NCI-H2081 (cell line): ENCODE measurements around the gene TPCN2.
"Not testable (repeated sequence)": the region's sequence is repeated elsewhere in the genome, so short reads cannot be mapped to it uniquely, and the experiment has no call there.

Source experiments
- DNase-seq, 2 experiments: peaks; one replicate each; lab custom pipeline; 2025; lab: John Stamatoyannopoulos, UW

TPCN2 gene

DNA sequence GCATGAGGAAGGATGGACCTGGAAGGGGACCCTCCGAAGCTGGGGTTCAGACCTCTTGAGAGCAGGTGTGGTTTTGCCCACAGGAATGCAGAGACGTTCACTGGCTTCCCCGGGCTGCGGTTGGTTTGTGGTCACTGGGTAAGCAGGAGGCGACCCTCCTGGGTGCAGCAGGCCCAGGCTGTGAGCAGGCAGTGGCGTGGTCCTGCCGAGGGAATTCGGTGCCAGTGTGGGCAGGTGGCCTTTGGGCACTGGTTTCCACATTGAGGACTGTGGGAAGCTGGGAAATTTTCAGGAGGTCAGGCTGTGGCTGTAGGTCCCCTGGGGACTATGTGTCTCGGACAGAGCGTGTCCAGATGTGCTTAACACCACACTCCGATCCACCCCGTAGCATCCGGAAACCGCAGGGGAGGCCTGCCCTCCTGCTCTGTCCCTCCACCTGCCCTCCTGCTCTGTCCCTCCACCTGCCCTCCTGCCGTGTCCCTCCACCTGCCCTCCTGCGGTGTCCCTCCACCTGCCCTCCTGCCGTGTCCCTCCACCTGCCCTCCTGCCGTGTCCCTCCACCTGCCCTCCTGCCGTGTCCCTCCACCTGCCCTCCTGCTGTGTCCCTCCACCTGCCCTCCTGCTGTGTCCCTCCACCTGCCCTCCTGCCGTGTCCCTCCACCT is 27.5 kb downstream of the TPCN2 start:
- no peak for DNase-seq

DNA sequence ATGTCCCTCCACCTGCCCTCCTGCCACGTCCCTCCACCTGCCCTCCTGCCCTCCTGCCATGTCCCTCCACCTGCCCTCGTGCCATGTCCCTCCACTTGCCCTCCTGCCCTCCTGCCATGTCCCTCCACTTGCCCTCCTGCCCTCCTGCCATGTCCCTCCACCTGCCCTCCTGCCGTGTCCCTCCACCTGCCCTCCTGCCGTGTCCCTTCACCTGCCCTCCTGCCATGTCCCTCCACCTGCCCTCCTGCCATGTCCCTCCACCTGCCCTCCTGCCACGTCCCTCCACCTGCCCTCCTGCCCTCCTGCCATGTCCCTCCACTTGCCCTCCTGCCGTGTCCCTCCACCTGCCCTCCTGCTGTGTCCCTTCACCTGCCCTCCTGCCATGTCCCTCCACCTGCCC is 28.2 kb downstream of the TPCN2 start:
- not testable (repeated sequence) for DNase-seq

DNA sequence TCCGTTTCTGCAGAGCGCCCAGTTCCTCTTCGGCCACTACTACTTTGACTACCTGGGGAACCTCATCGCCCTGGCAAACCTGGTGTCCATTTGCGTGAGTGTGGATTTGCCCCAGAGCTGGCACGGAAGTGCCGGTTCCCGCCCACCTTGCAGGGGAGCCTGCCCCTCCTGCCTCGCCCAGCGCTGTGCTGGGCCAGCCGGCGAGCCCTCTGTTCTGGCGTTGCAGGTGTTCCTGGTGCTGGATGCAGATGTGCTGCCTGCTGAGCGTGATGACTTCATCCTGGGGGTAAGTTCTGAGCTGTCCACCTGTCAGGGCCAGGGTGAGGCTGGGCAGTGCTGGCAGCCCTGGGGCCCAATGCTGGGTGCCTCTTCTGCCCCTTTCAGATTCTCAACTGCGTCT is 29.8 kb downstream of the TPCN2 start:
- DNase-seq: no peak

DNA sequence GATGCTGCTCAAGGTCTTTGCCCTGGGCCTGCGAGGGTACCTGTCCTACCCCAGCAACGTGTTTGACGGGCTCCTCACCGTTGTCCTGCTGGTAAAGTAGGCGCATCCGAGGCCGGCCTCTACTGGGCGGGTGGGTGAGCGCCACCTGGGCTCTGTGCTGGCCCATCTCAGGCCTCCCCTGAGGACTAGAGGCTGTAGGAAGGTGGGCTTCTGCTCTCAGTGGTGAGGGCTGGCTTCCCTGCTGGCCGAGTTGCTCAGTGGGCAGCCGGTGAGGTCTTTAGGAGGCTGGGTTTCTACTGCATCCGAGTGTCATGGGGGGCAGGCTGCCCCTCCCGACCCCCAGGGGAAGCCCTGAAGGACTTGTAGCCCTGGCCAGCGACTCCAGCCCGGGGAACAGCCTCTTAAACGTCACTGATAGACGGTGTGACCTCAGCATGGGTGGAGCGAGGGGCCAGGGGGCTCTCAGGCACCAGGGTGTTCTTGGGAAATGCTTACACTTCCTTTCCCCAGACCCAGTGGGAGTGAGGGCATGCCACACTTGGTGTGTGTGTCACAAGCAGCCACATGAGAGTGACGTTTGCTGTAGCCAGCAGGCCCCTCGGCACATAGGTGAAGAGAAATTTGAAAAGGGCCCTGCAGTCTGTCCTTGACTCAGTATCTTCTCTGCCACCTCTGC is 30.3 kb downstream of the TPCN2 start:
- no peak for DNase-seq

DNA sequence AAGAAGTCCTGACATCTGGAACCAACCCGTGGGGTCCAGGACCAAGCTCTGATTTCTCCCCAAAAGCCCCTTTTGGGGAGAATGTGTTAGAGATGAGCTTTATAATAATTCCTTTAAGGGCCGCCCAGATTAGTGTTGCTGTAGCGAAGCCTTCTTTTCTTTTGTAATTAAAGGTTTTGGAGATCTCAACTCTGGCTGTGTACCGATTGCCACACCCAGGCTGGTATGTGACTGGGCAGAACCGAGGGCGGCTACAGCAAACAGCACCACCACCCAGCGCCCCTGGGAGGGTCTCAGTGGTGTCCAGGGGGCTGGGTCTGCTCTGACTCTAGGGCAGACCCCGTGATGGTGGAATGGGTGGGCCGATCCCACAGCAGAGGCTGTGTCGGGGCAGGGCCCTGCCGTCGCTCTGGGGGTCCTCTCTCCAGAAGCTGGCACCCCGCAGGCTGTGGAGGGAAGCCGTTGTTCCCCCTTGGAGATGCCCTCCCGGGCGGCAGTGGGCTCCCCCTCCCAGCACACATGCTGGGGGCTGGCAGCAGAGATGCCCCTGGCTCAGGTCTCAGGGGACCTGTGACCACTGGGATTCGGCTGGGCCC is 31.0 kb downstream of the TPCN2 start:
- no peak for DNase-seq

DNA sequence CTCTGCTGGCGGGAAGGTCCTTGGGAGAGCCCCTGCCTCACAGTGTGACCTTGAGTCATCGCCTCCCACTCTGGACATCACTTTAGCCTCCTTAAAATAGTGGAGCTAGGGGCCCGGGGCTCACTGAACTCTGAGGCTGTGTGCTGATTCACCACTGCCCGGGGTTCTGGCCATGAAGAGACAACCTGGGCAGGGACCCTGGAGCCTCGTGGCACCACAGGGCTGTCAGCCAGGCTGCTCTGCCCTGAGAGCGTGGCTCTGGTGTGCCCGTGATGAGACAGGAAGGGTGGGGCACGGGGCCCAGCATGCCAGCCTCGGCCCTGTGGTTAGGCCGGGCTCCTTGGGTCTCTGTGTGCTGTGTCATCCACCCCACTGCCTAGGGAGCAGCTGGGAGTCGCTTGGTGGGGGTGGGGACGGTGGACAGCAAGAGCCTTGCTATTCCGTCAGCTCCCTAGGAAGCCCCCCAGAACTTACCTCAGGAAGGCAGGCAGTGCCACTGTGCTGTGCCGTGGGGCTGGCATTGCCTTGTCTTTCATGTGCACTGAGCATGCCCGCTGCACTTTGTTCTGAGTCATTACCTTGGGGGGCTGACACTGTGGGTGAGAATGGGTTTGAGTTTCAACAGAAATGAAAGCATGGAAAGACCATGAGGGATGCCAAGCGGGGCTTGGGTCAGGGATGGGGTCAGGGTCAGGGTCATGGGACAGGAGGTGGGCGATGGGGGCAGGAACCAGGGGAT is 31.7 kb downstream of the TPCN2 start:
- no peak for DNase-seq

DNA sequence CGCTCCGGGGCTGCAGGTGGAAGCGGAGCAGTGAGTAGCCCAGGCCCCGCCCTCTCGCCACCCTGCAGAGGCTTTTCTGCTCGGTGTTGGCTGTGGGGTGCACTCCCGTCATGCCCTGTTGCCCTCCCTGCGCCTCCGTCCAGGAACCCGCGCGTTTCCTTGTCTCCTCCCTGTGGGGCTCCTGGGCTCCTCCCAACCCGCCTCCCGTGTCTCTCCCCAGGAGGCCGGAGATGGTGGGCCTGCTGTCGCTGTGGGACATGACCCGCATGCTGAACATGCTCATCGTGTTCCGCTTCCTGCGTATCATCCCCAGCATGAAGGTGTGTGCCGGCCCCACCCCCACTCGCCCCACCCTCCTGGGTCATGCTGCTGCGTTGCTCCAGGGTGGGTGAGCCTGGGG is 32.4 kb downstream of the TPCN2 start:
- no peak for DNase-seq

DNA sequence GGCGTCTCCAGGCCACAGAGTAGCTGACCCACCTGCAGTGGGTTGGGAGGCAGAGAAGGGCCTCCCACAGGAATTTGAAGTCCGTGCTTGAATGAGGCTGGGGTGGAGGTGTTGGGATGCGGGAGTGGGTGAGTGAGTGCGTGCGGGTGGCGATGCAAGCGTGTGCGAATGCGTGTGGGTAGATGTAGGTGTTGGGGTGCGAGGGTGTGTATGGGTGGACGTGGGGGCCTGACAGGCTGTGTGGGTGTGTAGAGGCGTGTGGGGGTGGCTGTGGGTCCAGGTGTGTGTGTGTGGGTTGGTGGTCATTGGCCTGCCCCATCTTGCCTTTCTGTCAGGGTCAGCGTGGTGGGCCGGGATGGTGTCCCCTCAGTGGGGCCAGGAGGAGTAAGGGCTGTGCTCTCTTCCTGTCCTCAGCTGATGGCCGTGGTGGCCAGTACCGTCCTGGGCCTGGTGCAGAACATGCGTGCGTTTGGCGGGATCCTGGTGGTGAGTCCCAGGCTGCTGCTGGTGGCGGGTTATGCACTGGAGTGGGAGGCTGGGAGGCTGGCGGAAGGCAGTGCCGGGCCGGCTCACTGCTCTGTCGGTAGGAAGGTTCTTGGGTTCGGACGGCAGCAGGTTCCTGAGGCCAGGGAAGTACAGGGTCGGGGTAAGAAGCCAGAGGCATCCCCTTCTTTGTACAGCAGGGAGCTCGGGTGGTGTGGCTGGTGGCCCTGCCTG is 35.0 kb downstream of the TPCN2 start:
- no peak for DNase-seq

DNA sequence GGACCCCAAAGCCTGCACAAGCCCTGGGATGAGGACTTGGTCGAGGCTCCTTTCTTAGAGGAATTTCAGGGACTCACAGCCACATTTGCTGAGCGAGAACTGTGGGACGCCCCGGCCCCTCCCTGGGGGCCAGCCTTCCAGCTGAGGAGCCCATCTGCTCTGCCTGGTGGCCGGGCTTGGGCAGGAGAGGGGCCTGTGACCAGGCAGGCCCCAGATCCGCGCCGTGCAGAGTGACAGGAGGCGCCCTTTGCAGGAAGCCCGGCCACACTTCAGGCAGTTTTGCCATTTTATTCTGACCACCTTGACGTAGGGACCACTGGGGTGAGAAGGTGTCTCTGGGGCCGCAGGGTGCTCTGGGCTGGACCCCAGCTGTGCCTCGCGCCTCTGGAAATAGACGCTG is 35.6 kb downstream of the TPCN2 start:
- DNase-seq: no peak

DNA sequence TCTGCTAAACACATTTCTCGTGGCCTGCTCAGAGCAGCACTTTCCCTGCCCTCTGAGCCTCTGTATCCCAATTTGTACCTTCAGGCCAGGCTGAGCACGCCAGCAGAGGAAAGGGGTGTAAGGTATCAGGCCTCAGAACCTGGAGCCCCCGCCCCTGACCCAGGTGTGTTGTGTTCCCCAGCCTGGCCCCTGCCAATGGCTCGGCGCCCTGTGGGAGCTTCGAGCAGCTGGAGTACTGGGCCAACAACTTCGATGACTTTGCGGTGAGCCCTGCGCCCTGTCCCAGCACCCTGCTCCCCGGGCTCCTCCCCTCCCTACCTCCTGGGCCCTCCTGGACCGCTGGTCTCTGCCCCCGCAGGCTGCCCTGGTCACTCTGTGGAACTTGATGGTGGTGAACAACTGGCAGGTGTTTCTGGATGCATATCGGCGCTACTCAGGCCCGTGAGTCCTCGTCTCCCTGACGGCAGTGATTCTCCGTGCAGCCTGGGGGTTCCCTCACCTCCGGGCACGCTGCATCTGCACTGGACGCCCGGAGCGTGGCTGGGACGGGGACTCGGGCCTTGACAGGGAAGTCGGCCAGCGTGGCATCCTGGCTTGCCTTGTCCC is 36.9 kb downstream of the TPCN2 start:
- DNase-seq: no peak

DNA sequence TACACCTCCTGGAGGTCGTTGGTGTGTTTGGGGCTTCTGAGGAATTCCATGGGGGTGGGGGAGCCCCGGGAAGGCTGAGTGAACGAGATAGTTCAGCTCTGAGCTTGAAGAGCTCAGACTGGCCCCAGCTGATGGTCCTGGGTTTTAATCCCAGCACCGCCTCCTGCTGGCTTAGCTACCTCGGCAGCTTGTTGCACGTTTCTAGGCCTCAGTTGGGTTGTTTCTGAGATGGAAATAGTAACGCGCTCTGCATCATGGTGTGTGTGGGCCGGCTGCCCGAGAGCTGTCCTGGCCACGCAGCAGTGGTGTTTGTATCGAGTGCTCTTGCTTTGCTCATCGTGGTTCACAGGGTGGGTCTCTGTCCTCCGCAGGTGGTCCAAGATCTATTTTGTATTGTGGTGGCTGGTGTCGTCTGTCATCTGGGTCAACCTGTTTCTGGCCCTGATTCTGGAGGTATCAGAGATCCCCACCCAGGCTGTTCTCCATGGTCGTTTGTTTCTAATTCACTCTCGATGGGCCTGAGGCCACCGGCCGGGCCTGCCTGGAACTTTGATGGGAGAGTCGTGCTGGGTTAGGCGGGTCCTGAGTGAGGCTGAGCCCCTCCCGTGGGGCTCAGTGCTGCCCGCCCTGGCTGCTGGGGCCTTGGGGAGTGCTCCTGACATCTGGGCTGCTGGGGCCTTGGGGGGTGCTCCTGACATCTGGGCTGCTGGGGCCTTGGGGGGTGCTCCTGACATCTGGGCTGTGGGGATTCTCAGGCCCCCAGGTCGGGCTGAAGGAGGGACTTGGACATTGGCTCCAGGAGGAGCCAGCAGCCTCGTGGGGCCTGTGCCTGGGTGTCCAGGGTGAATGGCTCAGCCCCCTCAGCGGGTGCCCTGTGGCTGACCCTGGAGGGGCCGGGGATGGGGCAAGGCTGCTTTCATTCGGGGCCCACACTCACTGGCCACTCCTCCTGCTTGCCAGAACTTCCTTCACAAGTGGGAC is 37.7 kb downstream of the TPCN2 start:
- DNase-seq: no peak

DNA sequence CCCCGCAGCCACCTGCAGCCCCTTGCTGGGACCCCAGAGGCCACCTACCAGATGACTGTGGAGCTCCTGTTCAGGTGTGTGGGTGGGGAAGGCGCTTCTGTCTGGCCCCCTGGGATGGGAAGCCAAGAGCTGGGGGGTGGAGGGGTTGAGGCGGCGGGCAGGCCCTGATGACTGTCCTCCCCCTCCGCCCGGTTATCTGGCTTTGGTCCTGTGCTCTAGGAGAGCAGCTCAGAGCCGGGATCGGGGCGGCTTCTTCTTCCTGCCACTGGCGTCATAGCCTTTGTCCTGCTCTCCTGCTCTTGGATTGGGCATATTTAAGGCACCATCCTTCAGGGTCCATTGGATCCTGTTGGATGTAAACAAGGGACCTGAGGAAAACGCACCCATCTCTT is 38.4 kb downstream of the TPCN2 start:
- no peak for DNase-seq

DNA sequence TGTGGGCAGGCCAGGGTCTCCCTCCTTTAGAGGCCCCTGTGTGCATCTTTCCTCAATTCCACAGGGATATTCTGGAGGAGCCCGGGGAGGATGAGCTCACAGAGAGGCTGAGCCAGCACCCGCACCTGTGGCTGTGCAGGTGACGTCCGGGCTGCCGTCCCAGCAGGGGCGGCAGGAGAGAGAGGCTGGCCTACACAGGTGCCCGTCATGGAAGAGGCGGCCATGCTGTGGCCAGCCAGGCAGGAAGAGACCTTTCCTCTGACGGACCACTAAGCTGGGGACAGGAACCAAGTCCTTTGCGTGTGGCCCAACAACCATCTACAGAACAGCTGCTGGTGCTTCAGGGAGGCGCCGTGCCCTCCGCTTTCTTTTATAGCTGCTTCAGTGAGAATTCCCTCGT is 39.1 kb downstream of the TPCN2 start:
- DNase-seq: no peak

DNA sequence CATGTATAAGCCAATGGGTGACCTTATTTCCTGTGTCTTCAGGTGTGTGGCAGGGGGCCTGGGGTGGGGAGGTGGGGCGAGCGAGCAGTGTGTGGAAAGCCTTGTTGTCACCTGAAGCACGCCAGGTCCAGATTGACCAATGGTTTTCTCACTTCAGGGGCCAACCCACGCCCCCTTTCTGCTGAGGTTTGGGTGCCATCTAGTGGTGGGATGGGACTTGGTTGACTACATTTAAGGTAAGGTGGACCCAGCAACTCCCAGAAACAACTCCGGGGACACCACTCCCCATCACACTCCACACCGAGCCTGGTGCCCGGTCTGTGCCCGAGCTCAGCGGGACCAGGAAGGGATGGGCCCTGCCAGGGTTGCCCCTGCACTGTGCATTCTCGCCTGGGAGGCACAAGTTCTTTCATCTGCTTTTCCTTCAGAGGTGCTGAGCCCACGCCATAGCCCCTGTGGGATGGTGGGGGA is 40.0 kb downstream of the TPCN2 start:
- DNase-seq: peak; percentile 67 to 74

DNA sequence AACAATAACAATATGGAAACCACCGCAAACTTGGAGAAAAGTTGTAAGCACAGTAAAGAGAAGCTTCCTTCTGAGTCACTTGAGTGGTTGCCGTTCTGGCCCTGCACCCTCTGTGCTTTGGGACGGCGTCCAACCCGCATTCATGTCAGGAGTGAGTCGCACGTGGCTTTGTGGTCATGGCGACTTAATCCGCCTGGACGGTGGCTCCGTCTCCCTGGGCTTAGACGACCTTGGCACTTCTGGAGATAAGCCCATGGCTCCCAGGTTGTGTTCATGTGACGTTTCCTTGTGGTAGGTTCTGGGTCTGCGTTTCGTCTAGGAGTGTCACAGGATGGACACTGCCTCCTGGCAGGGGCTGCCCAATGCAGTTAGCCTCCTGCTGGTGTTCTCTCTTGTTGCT is 40.5 kb downstream of the TPCN2 start:
- DNase-seq: no peak

DNA sequence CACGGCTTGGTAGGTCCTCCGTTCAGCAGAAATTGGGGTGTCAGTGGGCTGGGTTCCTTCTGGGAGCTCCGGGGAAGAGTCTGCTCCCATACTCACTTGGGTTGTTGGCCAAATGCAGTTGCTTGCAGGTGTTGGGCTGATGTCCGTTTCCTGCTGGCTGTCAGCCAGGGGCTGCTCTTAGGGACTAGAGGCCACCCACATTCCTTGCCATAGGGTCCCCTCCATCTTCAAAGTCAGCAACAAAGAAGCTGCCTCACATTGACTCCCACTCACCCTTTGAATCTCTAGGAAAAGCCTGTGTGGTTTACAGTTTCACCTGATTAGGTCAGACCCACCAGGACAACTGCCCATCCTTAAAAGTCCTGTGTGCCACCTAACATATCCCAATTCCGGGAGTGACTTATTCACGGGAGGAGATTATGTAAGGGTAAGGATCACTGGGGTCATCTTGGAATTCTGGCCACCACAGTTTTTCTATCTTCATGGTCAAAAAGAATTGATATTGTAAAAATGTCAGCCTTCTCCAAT is 43.0 kb downstream of the TPCN2 start:
- DNase-seq: no peak

DNA sequence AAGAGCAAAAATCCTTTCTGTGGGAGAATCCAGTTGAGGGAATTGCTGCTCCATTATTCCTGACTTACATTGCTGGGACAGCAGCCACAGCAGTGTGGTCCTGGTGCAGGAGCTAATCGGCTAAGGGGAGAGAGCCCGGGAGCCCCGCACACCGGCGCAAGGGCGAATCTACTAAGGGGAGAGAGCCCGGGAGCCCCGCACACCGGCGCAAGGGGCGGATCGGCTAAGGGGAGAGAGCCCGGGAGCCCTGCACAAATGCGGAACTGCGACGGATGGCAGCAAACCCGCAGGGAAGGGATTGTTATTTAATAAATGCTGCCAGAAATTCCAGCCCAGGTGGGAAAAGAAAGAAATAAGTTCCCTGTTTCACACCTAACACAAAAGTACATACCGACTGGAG is 43.5 kb downstream of the TPCN2 start:
- DNase-seq: no peak

DNA sequence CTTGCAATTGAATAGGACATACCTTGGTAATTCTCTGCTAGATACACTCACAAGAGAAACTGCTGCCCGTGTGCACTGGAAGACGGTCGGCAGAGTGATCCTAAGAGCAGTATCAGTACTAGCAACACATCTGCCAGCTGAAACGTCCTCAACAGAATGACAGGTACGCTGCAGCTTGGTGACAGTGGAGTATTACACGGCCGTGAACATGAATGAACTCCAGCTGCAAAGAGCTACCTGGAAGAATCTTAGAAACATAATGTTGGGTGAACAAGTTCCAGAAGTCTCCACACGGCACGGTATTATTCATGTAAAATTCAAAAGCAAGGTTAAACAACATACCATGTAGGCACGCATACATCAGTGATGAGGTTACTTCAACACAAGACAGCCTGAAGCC is 44.4 kb downstream of the TPCN2 start:
- no peak for DNase-seq

DNA sequence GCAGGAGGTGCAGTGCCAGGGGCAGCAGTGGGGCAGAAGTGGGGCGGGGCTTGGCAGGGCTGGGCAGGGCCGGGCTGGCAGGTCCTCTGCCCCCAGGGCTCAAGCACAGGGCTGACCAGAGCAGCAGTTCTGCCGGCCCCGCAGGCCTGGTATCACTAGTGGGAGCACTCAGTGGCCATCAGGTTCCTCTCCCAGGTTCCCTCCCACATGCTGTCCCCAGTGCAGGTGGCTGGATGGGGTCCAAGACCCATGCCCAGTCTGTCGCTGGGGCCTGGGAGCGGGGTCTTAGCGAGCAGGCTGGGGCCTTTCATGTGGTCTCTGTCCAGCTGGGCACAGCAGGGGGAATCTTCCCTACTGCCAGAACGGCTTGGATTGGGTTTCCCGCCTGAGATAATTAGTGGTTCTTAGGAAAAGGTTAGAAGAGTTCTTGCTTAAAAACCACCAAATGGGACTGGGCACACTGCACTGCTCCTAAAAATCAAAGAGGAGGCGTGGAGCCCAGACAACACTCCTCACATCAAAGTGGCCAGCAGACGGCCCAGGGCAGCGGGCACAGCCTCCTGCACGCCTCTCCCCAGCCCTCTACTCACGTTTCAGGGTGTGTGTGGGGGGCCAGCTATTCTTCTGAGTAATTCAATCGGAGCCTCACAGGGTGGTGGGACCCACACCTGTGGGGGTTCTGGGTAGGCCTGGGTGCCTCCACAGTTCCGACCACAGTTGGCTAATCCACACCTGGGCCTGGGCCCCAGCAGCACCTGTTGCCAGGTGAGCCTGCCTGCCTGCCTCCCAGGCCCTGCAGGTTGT is 45.6 kb downstream of the TPCN2 start:
- no peak for DNase-seq
